ENCODE measurements around the gene FRMD4A. TPM values are rescaled to one million over a fixed set of nuclear protein-coding genes. Genes with fewer than 3 reads are reported as not detected.
"Not testable (repeated sequence)": the region's sequence is repeated elsewhere in the genome, so short reads cannot be mapped to it uniquely, and the experiment has no call there.

Gene FRMD4A
- total RNA-seq, 6 donors from 2014 or later: 22.3 to 114 (median 52.3) TPM

DNA sequence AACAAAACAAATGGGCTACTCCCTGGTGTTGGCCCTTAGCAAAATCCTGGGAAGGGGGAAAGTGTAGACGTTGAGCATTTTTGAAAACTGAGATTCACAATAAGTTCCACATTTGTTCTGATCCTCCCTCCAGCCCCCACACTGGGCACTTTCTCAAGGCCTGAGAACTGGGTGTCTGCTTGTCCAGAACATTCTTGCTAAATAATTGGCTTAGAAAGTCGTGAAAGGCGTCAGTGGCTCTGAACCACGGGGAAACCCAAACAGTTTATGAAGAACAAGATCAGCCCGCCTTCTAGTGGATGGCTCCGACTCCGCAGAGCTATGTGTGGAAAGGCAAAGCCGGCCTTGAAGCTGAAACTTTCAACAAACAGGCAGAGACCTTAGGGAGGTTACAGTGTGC, 373.9 kb downstream of the FRMD4A start:
- no peak overlapping the region for H3K4me3 ChIP-seq
- WGBS, 2 donors: 52 to 64% methylated on average over 8 of the region's 8 CpGs
- no peaks in the 10 kb centered on the region for H3K9me3 ChIP-seq
- peaks cover 5 to 15% (median 9%) of the 10 kb centered on the region in 4 donors for H3K4me1 ChIP-seq
- TF ChIP-seq POLR2AphosphoS5 (IDR thresholded peaks at IDR 0.05): peak; percentile 33 to 52
- no peak for TF ChIP-seq EP300 (IDR thresholded peaks at IDR 0.05)
- TF ChIP-seq, protein P1, sequence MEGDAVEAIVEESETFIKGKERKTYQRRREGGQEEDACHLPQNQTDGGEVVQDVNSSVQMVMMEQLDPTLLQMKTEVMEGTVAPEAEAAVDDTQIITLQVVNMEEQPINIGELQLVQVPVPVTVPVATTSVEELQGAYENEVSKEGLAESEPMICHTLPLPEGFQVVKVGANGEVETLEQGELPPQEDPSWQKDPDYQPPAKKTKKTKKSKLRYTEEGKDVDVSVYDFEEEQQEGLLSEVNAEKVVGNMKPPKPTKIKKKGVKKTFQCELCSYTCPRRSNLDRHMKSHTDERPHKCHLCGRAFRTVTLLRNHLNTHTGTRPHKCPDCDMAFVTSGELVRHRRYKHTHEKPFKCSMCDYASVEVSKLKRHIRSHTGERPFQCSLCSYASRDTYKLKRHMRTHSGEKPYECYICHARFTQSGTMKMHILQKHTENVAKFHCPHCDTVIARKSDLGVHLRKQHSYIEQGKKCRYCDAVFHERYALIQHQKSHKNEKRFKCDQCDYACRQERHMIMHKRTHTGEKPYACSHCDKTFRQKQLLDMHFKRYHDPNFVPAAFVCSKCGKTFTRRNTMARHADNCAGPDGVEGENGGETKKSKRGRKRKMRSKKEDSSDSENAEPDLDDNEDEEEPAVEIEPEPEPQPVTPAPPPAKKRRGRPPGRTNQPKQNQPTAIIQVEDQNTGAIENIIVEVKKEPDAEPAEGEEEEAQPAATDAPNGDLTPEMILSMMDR (IDR thresholded peaks at IDR 0.05): peak in 5 of 6 experiments; percentile 8 to 37 (median 26)
- ATAC-seq (ENCODE audit: low FRiP score in 2 of 2): peak; percentile 69 to 87
- no peaks in the 10 kb centered on the region for H3K27me3 ChIP-seq
- peak overlapping the region; percentile 30 to 58 (median 48) for H3K27ac ChIP-seq
- no peaks in the 10 kb centered on the region for H3K36me3 ChIP-seq
- DNase-seq: peak in 1 of 2 donors; percentile 31

DNA sequence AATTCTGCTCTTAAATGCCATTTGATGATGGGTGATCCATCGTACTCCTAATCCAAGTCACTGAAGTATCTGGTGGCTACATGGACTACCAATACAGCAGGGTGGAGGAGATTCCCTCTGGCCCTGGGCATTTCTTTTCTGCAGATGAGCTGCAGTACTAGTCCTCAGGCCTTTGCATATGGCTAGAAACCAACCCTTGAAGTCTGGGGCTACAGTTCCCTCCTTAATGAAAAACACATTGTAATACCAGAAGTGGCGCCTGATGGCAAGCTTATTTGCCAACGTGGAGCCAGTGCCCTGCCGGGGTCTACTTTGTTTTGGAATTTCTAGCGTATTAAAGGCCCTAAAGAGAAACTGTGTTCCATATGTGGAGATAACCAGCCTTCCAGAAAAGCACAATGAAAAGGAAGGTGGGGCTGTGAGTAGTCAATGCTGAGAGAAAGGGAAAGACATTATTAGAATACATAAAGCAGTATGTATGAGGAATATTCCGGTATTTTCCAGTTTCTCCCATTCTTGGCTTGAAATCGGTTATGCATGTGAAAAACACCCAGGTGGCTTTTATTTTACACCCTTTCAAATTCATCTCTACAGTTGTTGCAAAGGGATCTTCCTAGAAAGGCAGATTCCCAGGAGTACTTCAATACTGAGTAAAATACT, 375.2 kb downstream of the FRMD4A start:
- no peaks in the 10 kb centered on the region for H3K36me3 ChIP-seq
- TF ChIP-seq POLR2AphosphoS5 (IDR thresholded peaks at IDR 0.05) (no peak), POLR2A (IDR thresholded peaks at IDR 0.05) (no peak), EP300 (IDR thresholded peaks at IDR 0.05) (no peak)
- TF ChIP-seq, protein P1 (IDR thresholded peaks at IDR 0.05): no peak
- no peak overlapping the region for H3K27ac ChIP-seq
- DNase-seq (no peak), ATAC-seq (ENCODE audit: low FRiP score in 2 of 2) (no peak)
- H3K9me3 ChIP-seq: no peaks in the 10 kb centered on the region
- WGBS, 2 donors: 78 to 79% methylated on average over 6 to 7 of the region's 7 CpGs
- peaks cover 1 to 12% (median 7%) of the 10 kb centered on the region in 4 donors for H3K4me1 ChIP-seq
- no peaks in the 10 kb centered on the region for H3K27me3 ChIP-seq
- no peak overlapping the region for H3K4me3 ChIP-seq

- not testable (repeated sequence) for H3K27ac ChIP-seq; ATAC-seq (ENCODE audit: low FRiP score in 2 of 2)
- WGBS, 2 donors: 89 to 92% methylated on average over 8 of the region's 8 CpGs
Measured at GRCh38 chr10:13954195-13954594, 376.5 kb downstream of the FRMD4A start.

GRCh38 chr10:13953371-13953770, 377.4 kb downstream of the FRMD4A start:
- no peak for ATAC-seq (ENCODE audit: low FRiP score in 2 of 2)
- TF ChIP-seq, protein P1 (IDR thresholded peaks at IDR 0.05): no peak
- TF ChIP-seq EP300 (IDR thresholded peaks at IDR 0.05): no peak
- TF ChIP-seq POLR2A (IDR thresholded peaks at IDR 0.05): no peak
- TF ChIP-seq POLR2AphosphoS5 (IDR thresholded peaks at IDR 0.05): no peak
- Histone ChIP-seq H3K27me3 (no peaks in the 10 kb centered on the region), H3K9me3 (no peaks in the 10 kb centered on the region), H3K4me1 (peaks cover 0 to 12% (median 3%) of the 10 kb centered on the region in 4 donors), H3K4me3 (no peak overlapping the region), H3K27ac (no peak overlapping the region), H3K36me3 (no peaks in the 10 kb centered on the region)
- DNase-seq: no peak
- 92% methylated on average over 4 of the region's 4 CpGs for WGBS, 2 donors

More at GRCh38 chr10:13954195-13954594, 376.5 kb downstream of the FRMD4A start:
- not testable (repeated sequence) for H3K9me3 ChIP-seq, H3K4me3 ChIP-seq, DNase-seq, H3K27me3 ChIP-seq, H3K36me3 ChIP-seq
- H3K4me1 ChIP-seq: peaks cover 0 to 12% (median 3%) of the 10 kb centered on the region in 4 donors

GRCh38 chr10:13950543-13950939, 380.2 kb downstream of the FRMD4A start:
- Histone ChIP-seq H3K27ac (peak overlapping the region in 1 of 4 donors; percentile 19), H3K4me3 (no peak overlapping the region), H3K4me1 (peaks cover 4 to 13% (median 6%) of the 10 kb centered on the region in 4 donors), H3K36me3 (no peaks in the 10 kb centered on the region), H3K27me3 (no peaks in the 10 kb centered on the region), H3K9me3 (no peaks in the 10 kb centered on the region)
- no peak for ATAC-seq (ENCODE audit: low FRiP score in 2 of 2)
- WGBS, 2 donors: 68 to 72% methylated on average over 4 of the region's 4 CpGs
- no peak for TF ChIP-seq POLR2AphosphoS5 (IDR thresholded peaks at IDR 0.05)
- TF ChIP-seq, protein P1 (IDR thresholded peaks at IDR 0.05): no peak
- no peak for DNase-seq

Data from upper lobe of left lung (tissue), 6 donors.